Heart right ventricle (tissue), 16 donors: Measurements from ENCODE around the gene DLG4. TPM values are rescaled to one million over a fixed set of nuclear protein-coding genes. Genes with fewer than 3 reads are reported as not detected.

Source experiments
- ATAC-seq, 8 donors: fragments of 200-7000 bp; cut with Tn5 transposase; one replicate each; pipeline ENCODE4 v1.9.1; 2020; ENCODE audit warnings: mild to moderate bottlenecking in 8 of 8, moderate library complexity in 8 of 8, moderate number of reproducible peaks in 1 of 8
- DNase-seq, 2 donors: peaks; one replicate each; pipeline ENCODE4 v3.0.0-alpha.2; 2020
- H3K27ac ChIP-seq, 10 donors: fragments of 200-600 bp; sonication (generic) in 2 of 10; one replicate each; pipeline versions ENCODE4 v1.5.0 to v1.8.0; 2020 to 2022; ENCODE audit warnings: mild to moderate bottlenecking in 3 of 10
- H3K27me3 ChIP-seq, 7 donors: fragments of 200-600 bp; one replicate each; pipeline ENCODE4 v1.8.0; 2021 to 2022; ENCODE audit warnings: mild to moderate bottlenecking in 2 of 7
- H3K36me3 ChIP-seq, 9 donors: fragments of 200-600 bp; sonication (generic) in 1 of 9; one replicate each; pipeline versions ENCODE4 v1.5.0 to v1.8.0; 2020 to 2022; ENCODE audit warnings: mild to moderate bottlenecking in 2 of 9
- H3K4me1 ChIP-seq, 9 donors: fragments of 200-600 bp; sonication (generic) in 1 of 9; one replicate each; pipeline versions ENCODE4 v1.5.0 to v1.8.0; 2020 to 2022; ENCODE audit warnings: mild to moderate bottlenecking in 4 of 9
- H3K4me3 ChIP-seq, 10 donors: fragments of 200-600 bp; sonication (generic) in 2 of 10; one replicate each; pipeline versions ENCODE4 v1.5.0 to v1.8.0; 2020 to 2022; ENCODE audit warnings: mild to moderate bottlenecking in 7 of 10, moderate library complexity in 2 of 10
- H3K9me3 ChIP-seq, 11 donors: fragments of 200-600 bp in 10 of 11; sonication (generic) in 2 of 11; one replicate each; pipeline versions ENCODE4 v1.5.0 to v1.8.0; 2013 to 2022; ENCODE audit warnings: mild to moderate bottlenecking in 2 of 11, control low read depth in 1 of 11, moderate library complexity in 1 of 11
- WGBS, 2 donors: extraction: QIAGEN DNeasy Blood & Tissue Kit; methylation state at CpG; one replicate each; pipeline ENCODE4 v1.1.7; 2013; ENCODE audit warnings: inconsistent platforms in 1 of 2; 5-methylcytosine and 5-hydroxymethylcytosine counted together
- intact Hi-C, 10 donors: fragments of 100-400 bp; cut with DNase I; formaldehyde crosslinking; loops; one replicate each; pipeline versions ENCODE4 v1.11.1 to v1.14.2; 2022
- polyA plus RNA-seq, 2 donors: library from polyadenylated mRNA; stranded (reverse); fragments of 200-250 nt; gene quantifications; one replicate each; pipeline ENCODE4 v1.2.3, GENCODE V29; 2013
- total RNA-seq, 10 donors: library from RNA; stranded (reverse); fragmentation: NEBNext Ultra II Directional in 3 of 10; extraction: Animal tissue kit (Norgen Biotek cat#: 25700) in 3 of 10; gene quantifications; one replicate each; pipeline versions ENCODE4 v1.2.1 to v1.2.4, GENCODE V29; 2021 to 2023
- TF ChIP-seq, protein P1 (sequence below), 9 donors: fragments of 200-600 bp; sonication (generic) in 2 of 9; IDR thresholded peaks; one replicate each; pipeline versions ENCODE4 v1.5.0 to v1.8.0; 2021 to 2022; ENCODE audit warnings: antibody characterized with exemption in 9 of 9, mild to moderate bottlenecking in 5 of 9, moderate library complexity in 1 of 9
- donor health status: Arrhythmogenic right ventricular cardiomyopathy.
- donor health status: ischemic (EF 13 %, LVEDD 7.1; RV severe dilation, severe dysfunction).
- donor health status: healthy with polysubstance abuse.
- donor health status: DM: no; HTN: yes; CAD: no.
- donor health status: DM: no; HTN: no; CAD: no.
- donor health status: ischemic (EF 25% LVEDD 6.9; RV normal size, moderate dysfunction).
- donor health status: ischemic (EF 25% LVEDD 5.7; RV mildly dilated, moderate dysfunction).
- donor health status: healthy.
- donor health status: DM: yes; HTN: yes; CAD: no.
- donor health status: Ischemic cardiomyopathy.
- donor health status: ischemic (EF 35%, LVEDD 5.7; RV mildly dilated, moderate dysfunction).
- donor health status: nonischemic (EF 11% LVEDD 7.7; RV severe dilation, severe dysfunction).
- donor health status: DM: yes; HTN: yes; CAD: no.
- donor health status: PGD.
- donor health status: ischemic (EF 29% LVEDD 5.4; RV normal size, mild dysfunction).
- donor health status: nonischemic (EF 23%, LVEDD 6.1; RV moderate dilation, normal function).

DLG4 gene
- total and polyA plus RNA-seq, 12 donors = 5.4 to 27.8 (median 16.7) TPM

DNA sequence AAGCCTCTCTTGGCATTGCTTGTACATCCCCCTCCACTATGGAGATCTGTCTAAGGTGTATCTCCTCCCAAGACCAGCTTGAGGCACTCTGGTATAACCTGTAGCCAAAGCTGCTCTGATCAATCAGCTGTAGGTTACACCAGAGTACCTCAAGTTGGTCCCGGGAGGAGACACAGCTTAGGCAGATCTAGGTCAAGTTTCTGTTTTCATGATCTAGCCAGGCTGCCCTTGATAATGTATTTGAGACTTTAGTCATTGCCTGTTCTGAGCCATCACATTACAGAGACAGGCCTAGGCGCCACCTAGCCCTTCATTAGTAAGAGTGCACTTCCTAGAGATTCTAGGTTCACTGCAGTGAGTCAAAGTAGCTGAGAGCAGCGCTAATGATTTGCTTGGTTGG is 71.9 kb downstream of the DLG4 start:
- no peak for DNase-seq
- no peak overlapping the region for H3K27ac ChIP-seq
- no peak overlapping the region for H3K4me3 ChIP-seq
- no peak for ATAC-seq
- TF ChIP-seq, protein P1, sequence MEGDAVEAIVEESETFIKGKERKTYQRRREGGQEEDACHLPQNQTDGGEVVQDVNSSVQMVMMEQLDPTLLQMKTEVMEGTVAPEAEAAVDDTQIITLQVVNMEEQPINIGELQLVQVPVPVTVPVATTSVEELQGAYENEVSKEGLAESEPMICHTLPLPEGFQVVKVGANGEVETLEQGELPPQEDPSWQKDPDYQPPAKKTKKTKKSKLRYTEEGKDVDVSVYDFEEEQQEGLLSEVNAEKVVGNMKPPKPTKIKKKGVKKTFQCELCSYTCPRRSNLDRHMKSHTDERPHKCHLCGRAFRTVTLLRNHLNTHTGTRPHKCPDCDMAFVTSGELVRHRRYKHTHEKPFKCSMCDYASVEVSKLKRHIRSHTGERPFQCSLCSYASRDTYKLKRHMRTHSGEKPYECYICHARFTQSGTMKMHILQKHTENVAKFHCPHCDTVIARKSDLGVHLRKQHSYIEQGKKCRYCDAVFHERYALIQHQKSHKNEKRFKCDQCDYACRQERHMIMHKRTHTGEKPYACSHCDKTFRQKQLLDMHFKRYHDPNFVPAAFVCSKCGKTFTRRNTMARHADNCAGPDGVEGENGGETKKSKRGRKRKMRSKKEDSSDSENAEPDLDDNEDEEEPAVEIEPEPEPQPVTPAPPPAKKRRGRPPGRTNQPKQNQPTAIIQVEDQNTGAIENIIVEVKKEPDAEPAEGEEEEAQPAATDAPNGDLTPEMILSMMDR (IDR thresholded peaks at IDR 0.05) = no peak
- H3K4me1 ChIP-seq = no peaks in the 10 kb centered on the region
- intact Hi-C loops = loop anchor here in 1 of 10 donors (2.0 kb wide), 1 partner anchor 61 kb away; no protein-coding TSS in a partner anchor
- 77 to 90% methylated on average over 3 of the region's 3 CpGs for WGBS, 2 donors
- H3K36me3 ChIP-seq = no peaks in the 10 kb centered on the region
- H3K9me3 ChIP-seq = no peaks in the 10 kb centered on the region
- H3K27me3 ChIP-seq = peaks cover 0 to 29% (median 17%) of the 10 kb centered on the region in 7 donors

DNA sequence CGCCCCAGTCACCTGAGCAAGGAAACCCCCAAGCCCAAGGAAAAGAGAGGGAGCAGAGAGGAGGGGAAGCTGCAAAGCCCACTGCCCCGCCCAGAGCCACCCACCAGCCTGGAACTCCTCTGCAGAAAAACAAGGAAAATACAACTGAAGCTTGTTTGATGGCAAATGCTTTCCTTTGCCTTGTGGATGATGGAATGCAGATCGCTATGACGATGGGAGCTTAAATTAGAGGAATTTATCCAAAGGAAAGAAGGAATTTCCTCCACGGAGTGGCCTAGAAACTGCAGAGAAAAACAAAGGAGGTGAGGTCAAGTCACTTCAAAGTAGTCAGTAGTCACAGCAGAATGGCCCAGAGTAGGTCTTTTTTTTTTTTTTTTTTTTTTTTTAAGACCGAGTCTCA is 73.5 kb downstream of the DLG4 start:
- 28 to 34% methylated on average over 6 of the region's 6 CpGs for whole genome bisulfite sequencing, 2 donors
- Histone ChIP-seq H3K9me3 (no peaks in the 10 kb centered on the region), H3K27me3 (peaks cover 0 to 33% (median 19%) of the 10 kb centered on the region in 7 donors), H3K27ac (no peak overlapping the region), H3K4me3 (no peak overlapping the region), H3K36me3 (no peaks in the 10 kb centered on the region), H3K4me1 (no peaks in the 10 kb centered on the region)
- TF ChIP-seq, protein P1 (IDR thresholded peaks at IDR 0.05) = no peak
- ATAC-seq (no peak), DNase-seq (no peak)
- intact Hi-C loops = loop anchor here in 1 of 10 donors (2.0 kb wide), 1 partner anchor 59 kb away; no protein-coding TSS in a partner anchor

DNA sequence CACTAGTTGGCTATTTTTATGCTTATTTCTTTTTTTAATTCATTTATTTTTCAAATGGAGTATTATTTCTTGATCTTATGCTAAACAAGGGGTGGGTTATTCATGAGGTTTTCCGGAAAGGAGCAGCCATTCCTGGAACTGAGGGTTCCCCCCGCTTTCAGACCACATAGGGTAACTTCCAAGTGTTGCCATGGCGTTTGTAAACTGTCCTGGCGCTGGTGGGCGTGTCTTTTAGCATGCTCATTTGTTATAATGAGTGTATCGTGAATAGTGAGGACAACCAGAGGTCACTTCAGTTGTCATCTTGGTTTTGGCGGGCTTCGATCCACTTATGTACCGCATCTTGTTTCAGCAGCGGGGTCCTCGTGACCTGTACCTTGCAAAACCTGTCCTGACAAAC is 75.4 kb downstream of the DLG4 start:
- intact Hi-C loops = no loop called here
- no peak overlapping the region for H3K27ac ChIP-seq
- no peak for ATAC-seq
- WGBS, 2 donors = 77 to 80% methylated on average over 11 of the region's 11 CpGs
- no peaks in the 10 kb centered on the region for H3K4me1 ChIP-seq
- no peaks in the 10 kb centered on the region for H3K36me3 ChIP-seq
- peaks cover 0 to 51% (median 33%) of the 10 kb centered on the region in 7 donors for H3K27me3 ChIP-seq
- DNase-seq = no peak
- TF ChIP-seq, protein P1 (IDR thresholded peaks at IDR 0.05) = no peak
- no peaks in the 10 kb centered on the region for H3K9me3 ChIP-seq
- no peak overlapping the region for H3K4me3 ChIP-seq

DNA sequence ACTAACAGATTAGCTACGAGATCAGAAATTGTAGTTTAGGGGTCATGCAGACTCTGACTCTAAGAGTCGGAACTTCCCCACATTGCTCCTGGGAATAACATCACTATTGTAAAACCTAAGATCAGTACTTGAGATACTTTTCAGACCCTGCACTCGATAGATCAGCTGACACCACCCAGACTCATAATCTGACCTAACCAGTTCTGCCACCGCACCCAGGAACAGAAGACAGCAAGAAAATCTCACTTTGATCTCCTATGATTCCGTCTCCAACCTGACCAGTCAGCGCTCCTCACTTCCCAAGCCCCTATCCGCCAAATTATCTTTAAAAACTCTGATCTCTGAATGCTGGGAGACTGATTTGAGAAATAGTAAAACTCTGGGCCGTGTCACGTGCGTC is 77.8 kb downstream of the DLG4 start:
- peaks cover 0 to 72% (median 53%) of the 10 kb centered on the region in 7 donors for H3K27me3 ChIP-seq
- H3K36me3 ChIP-seq = no peaks in the 10 kb centered on the region
- no peak for DNase-seq
- intact Hi-C loops = no loop called here
- WGBS, 2 donors = 71 to 72% methylated on average over 10 of the region's 10 CpGs
- no peak for ATAC-seq
- peaks cover 0 to under 1% (median 0%) of the 10 kb centered on the region in 9 donors for H3K4me1 ChIP-seq
- TF ChIP-seq, protein P1 (IDR thresholded peaks at IDR 0.05) = no peak
- no peaks in the 10 kb centered on the region for H3K9me3 ChIP-seq
- no peak overlapping the region for H3K27ac ChIP-seq
- H3K4me3 ChIP-seq = no peak overlapping the region
